ENCODE measurements around the gene AOX1. TPM values are rescaled to one million over a fixed set of nuclear protein-coding genes. Genes with fewer than 3 reads are reported as not detected.

Gene AOX1
- polyA plus RNA-seq, 2 of the 4 experiments (the other 2 are of a cell fraction): 3.6 to 5.4 TPM

DNA sequence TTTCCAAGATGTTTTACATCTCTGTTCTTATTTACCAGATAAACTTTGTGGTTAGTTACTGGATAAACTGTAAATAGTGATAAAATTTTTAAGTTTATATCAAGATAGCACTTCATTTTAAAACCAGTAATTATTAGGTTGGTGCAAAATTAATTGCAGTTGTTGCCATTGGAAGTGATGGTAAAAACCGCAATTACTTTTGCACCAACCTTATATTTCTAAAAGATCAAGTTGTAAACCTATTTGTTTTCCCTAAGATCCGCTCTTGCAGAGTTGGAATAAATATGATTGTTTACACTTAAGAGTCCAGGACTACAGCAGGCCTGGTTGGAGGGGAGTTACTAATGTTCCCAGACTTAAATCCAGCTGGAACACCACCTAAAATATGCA lies 479 bp upstream of the AOX1 start:
- no peak for ATAC-seq
- Histone ChIP-seq H3K9me3 (no peaks in the 10 kb centered on the region), H3K4me1 (peaks cover 6% of the 10 kb centered on the region; the same call in 1 of the 3 replicates), H3K4me2 (no peak overlapping the region), H3K27ac (no peak overlapping the region), H3K4me3 (no peak overlapping the region)
- no peak for TF ChIP-seq POLR2AphosphoS2 (conservative IDR thresholded peaks at IDR 0.05; ENCODE audit: low read length)
- no peak for TF ChIP-seq CBX2 (IDR thresholded peaks at IDR 0.05; ENCODE audit: borderline replicate concordance, low read depth)
- TF ChIP-seq MAFK (IDR thresholded peaks at IDR 0.05; ENCODE audit: partially characterized antibody): no peak
- no peak for TF ChIP-seq HOXB5 (CRISPR knock-in tag; IDR thresholded peaks at IDR 0.05)
- no peak for TF ChIP-seq ESRRA (IDR thresholded peaks at IDR 0.05; ENCODE audit: borderline replicate concordance, low read length)
- TF ChIP-seq, protein P1, sequence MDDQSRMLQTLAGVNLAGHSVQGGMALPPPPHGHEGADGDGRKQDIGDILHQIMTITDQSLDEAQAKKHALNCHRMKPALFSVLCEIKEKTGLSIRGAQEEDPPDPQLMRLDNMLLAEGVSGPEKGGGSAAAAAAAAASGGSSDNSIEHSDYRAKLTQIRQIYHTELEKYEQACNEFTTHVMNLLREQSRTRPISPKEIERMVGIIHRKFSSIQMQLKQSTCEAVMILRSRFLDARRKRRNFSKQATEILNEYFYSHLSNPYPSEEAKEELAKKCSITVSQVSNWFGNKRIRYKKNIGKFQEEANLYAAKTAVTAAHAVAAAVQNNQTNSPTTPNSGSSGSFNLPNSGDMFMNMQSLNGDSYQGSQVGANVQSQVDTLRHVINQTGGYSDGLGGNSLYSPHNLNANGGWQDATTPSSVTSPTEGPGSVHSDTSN (IDR thresholded peaks at IDR 0.05): no peak
- no peak for TF ChIP-seq POLR2A (IDR thresholded peaks at IDR 0.05; ENCODE audit: low read length)
- no peak for TF ChIP-seq EP300 (IDR thresholded peaks at IDR 0.05)
- no peak for TF ChIP-seq PHF8 (IDR thresholded peaks at IDR 0.05; ENCODE audit: borderline replicate concordance, low read depth)
- TF ChIP-seq, protein P2, sequence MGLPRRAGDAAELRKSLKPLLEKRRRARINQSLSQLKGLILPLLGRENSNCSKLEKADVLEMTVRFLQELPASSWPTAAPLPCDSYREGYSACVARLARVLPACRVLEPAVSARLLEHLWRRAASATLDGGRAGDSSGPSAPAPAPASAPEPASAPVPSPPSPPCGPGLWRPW (IDR thresholded peaks at IDR 0.05): no peak
- TF ChIP-seq, protein P3, sequence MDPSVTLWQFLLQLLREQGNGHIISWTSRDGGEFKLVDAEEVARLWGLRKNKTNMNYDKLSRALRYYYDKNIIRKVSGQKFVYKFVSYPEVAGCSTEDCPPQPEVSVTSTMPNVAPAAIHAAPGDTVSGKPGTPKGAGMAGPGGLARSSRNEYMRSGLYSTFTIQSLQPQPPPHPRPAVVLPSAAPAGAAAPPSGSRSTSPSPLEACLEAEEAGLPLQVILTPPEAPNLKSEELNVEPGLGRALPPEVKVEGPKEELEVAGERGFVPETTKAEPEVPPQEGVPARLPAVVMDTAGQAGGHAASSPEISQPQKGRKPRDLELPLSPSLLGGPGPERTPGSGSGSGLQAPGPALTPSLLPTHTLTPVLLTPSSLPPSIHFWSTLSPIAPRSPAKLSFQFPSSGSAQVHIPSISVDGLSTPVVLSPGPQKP (IDR thresholded peaks at IDR 0.05; ENCODE audit: low read depth, low read length): no peak
- TF ChIP-seq SREBF2 (IDR thresholded peaks at IDR 0.05): no peak
- POLR2A ChIA-PET: no interaction called here
- 74% methylated on average over 2 of the region's 2 CpGs for WGBS (ENCODE audit: missing lambda C conversion rate)
- CTCF ChIA-PET: interaction anchor here (0.9 to 3.5 kb wide), 3 partner anchors 20 to 118 kb away, joined by 3 to 10 read pairs (median 3); no protein-coding TSS in a partner anchor
- no peak for FAIRE-seq
- DNase-seq (ENCODE audit: low read depth in 1 of 2, low spot score in 1 of 2): no peak

DNA sequence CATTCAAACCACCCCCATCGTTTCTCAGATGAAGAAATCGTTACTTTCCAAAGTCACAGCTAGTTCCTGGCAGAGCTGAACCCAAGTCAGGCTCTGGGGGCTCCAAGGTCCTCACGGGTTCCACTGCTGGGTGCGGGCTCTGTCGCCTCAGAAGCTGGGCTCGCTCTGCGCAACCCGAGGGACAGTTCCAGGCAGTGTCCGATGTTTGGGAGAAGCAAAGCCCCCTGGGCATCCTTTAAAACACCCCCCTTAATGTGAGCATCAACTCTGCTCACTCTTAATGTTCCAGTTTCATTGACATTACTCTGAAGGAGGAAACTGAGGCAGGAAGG lies 796 bp downstream of the AOX1 start:
- H3K4me2 ChIP-seq: no peak overlapping the region
- ChIA-PET CTCF (interaction anchor here (1.0 to 3.5 kb wide), 3 partner anchors 11 to 117 kb away, joined by 3 to 10 read pairs (median 4); no protein-coding TSS in a partner anchor), POLR2A (no interaction called here)
- H3K27ac ChIP-seq: no peak overlapping the region
- FAIRE-seq (no peak), DNase-seq (ENCODE audit: low read depth in 1 of 2, low spot score in 1 of 2) (no peak), ATAC-seq (no peak)
- H3K4me1 ChIP-seq: peaks cover 13% of the 10 kb centered on the region; the same call in 2 of the 3 replicates
- TF ChIP-seq JUNB (IDR thresholded peaks at IDR 0.05) (no peak), NR3C1 (IDR thresholded peaks at IDR 0.05) (no peak), RAD21 (conservative IDR thresholded peaks at IDR 0.05 in 1 of 2, IDR thresholded peaks at IDR 0.05 in 1 of 2) (no peak), KDM1A (IDR thresholded peaks at IDR 0.05; ENCODE audit: low read depth) (no peak), POLR2AphosphoS2 (conservative IDR thresholded peaks at IDR 0.05; ENCODE audit: low read length) (no peak), EHMT2 (IDR thresholded peaks at IDR 0.05; ENCODE audit: low read depth) (no peak), RNF2 (IDR thresholded peaks at IDR 0.05; ENCODE audit: borderline replicate concordance, low read depth) (no peak), ZNF302 (CRISPR knock-in tag; IDR thresholded peaks at IDR 0.05) (no peak), MYC (IDR thresholded peaks at IDR 0.05; ENCODE audit: borderline replicate concordance, low read length) (no peak)
- TF ChIP-seq, protein P4, sequence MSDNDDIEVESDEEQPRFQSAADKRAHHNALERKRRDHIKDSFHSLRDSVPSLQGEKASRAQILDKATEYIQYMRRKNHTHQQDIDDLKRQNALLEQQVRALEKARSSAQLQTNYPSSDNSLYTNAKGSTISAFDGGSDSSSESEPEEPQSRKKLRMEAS (IDR thresholded peaks at IDR 0.05): no peak
- no peak overlapping the region for H3K4me3 ChIP-seq
- no peaks in the 10 kb centered on the region for H3K9me3 ChIP-seq
- WGBS (ENCODE audit: missing lambda C conversion rate): 91% methylated on average over 7 of the region's 9 CpGs

DNA sequence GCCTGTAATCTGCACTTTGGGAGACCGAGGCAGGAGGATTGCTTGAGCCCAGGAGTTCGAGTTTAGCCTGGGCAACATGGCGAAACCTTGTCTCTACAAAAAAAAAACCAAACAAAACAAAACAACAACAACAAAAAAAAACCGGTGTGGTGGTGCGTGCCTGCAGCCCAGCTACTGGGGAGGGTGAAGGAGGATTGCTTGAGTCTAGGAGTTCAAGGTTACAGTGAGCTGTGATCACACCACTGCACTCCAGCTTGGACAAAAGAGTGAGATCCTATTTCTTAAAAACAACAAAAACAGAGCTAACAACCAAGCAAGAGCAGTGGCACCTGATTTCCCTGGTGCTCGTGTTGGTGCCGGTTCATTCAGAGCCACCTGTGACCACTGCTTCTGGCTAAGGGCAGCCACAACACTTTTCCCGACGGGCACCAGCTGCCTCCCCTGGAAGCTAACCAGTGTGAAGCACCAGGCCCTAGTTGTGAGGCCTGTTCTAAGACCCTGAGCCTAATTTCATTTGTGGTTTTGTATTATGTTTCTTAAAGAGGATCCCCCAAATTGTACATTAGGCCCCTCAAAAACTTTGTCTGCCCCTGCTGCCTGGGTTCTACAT lies 1.3 kb downstream of the AOX1 start:
- FAIRE-seq: no peak
- Histone ChIP-seq H3K27ac (no peak overlapping the region), H3K4me2 (no peak overlapping the region), H3K9me3 (no peaks in the 10 kb centered on the region), H3K4me3 (no peak overlapping the region), H3K4me1 (peaks cover 16% of the 10 kb centered on the region; the same call in 2 of the 3 replicates)
- ATAC-seq: peak in 1 of 2 experiments; percentile 30; a peak in 1 of 6 replicates
- CTCF ChIA-PET: interaction anchor here (0.7 to 3.5 kb wide), 4 partner anchors 11 to 116 kb away, joined by 3 to 10 read pairs (median 4); no protein-coding TSS in a partner anchor
- POLR2A ChIA-PET: no interaction called here
- WGBS (ENCODE audit: missing lambda C conversion rate): 84% methylated on average over 9 of the region's 9 CpGs
- DNase-seq (ENCODE audit: low read depth in 1 of 2, low spot score in 1 of 2): no peak
- TF ChIP-seq, protein P5, sequence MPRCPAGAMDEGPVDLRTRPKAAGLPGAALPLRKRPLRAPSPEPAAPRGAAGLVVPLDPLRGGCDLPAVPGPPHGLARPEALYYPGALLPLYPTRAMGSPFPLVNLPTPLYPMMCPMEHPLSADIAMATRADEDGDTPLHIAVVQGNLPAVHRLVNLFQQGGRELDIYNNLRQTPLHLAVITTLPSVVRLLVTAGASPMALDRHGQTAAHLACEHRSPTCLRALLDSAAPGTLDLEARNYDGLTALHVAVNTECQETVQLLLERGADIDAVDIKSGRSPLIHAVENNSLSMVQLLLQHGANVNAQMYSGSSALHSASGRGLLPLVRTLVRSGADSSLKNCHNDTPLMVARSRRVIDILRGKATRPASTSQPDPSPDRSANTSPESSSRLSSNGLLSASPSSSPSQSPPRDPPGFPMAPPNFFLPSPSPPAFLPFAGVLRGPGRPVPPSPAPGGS (IDR thresholded peaks at IDR 0.05): no peak
- TF ChIP-seq POLR2AphosphoS2 (conservative IDR thresholded peaks at IDR 0.05; ENCODE audit: low read length) (no peak), TFCP2L1 (CRISPR knock-in tag; IDR thresholded peaks at IDR 0.05) (no peak), SREBF2 (IDR thresholded peaks at IDR 0.05) (no peak), JUN (IDR thresholded peaks at IDR 0.05) (no peak), ZNF302 (CRISPR knock-in tag; IDR thresholded peaks at IDR 0.05) (no peak), NPAS2 (CRISPR knock-in tag; IDR thresholded peaks at IDR 0.05; ENCODE audit: borderline replicate concordance) (no peak), FOSB (CRISPR knock-in tag; IDR thresholded peaks at IDR 0.05) (no peak), FOSL2 (IDR thresholded peaks at IDR 0.05) (no peak), FOSL2 (CRISPR knock-in tag; IDR thresholded peaks at IDR 0.05) (no peak), JUNB (IDR thresholded peaks at IDR 0.05) (no peak), ZSCAN20 (CRISPR knock-in tag; IDR thresholded peaks at IDR 0.05) (no peak), ESRRA (IDR thresholded peaks at IDR 0.05; ENCODE audit: borderline replicate concordance, low read length) (no peak), RARB (CRISPR knock-in tag; IDR thresholded peaks at IDR 0.05) (no peak)
- TF ChIP-seq, protein P4 (IDR thresholded peaks at IDR 0.05): no peak
- TF ChIP-seq, protein P6, sequence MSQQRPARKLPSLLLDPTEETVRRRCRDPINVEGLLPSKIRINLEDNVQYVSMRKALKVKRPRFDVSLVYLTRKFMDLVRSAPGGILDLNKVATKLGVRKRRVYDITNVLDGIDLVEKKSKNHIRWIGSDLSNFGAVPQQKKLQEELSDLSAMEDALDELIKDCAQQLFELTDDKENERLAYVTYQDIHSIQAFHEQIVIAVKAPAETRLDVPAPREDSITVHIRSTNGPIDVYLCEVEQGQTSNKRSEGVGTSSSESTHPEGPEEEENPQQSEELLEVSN (IDR thresholded peaks at IDR 0.05; ENCODE audit: borderline replicate concordance, low read depth): no peak
